ENCODE data around the gene COL16A1.
A peak's percentile ranks its signal among the peaks of the same experiment; 100 is the strongest.

Gene COL16A1

DNA sequence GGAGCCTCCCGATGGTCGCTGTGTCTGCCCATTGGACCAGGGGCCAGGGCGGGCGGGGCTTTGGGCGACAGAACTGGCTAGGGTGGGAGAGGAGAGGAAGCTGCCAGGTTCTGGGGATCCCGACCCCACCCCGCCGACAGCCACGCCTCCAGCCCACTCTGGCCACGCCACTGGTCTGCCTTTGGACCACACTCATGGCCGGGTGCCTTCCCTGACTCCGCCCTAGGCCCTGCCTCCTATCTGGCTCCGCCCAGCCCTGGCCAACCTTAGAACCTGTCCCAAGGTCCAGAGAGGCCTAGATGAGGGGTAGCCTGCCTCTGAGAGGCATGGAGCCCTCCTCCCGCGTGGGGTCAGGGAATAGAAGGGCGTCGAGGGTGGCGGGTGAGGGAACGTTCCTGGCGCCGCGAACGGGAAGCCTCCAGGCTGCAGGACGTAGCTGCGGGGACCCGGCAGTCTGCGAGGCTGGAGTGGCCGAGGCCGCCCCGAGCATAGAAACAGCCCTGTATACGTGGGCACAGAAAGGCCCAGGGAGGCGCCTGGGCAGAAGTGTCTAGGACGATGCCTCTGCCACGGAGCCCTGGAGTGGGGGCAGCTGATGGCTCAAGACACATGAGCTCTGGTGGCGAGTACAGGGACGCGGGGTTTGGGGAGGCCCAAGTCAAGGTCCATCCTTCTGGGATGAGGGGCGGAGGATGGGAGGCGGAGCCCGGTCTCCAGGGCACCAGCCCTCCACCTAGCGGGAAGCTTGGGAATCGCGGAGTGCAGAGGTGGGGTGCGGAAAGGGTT lies 11.5 kb upstream of the COL16A1 start:
- Histone ChIP-seq H3K27ac (ENCODE audit: low read length) (no peak overlapping the region), H3K36me3 (ENCODE audit: insufficient read depth, low read length) (no peaks in the 10 kb centered on the region), H3K79me2 (ENCODE audit: insufficient read depth, low read length) (no peaks in the 10 kb centered on the region), H3K4me2 (ENCODE audit: insufficient read depth, low read length) (no peak overlapping the region), H4K20me1 (ENCODE audit: insufficient read depth, low read length) (0 out of 2 replicates have a peak, but pooled peaks cover 3% of the 10 kb centered on the region), H3K4me3 (ENCODE audit: low read depth in 1 of 2, low read length in 2 of 2) (no peak overlapping the region), H3K9me3 (ENCODE audit: insufficient read depth, low read length, severe bottlenecking) (no peaks in the 10 kb centered on the region), H2AFZ (ENCODE audit: low read depth, low read length) (no peak overlapping the region), H3K27me3 (ENCODE audit: insufficient read depth, low read length, poor library complexity) (peaks cover 14% of the 10 kb centered on the region), H3K9ac (ENCODE audit: low read depth, low read length) (no peak overlapping the region), H3K4me1 (ENCODE audit: insufficient read depth, low read length) (no peaks in the 10 kb centered on the region)
- DNase-seq (peak; percentile 22), ATAC-seq (ENCODE audit: insufficient read depth, low read depth) (peak; percentile 44; the same call in 1 of the 3 replicates)
- TF ChIP-seq, protein P1, sequence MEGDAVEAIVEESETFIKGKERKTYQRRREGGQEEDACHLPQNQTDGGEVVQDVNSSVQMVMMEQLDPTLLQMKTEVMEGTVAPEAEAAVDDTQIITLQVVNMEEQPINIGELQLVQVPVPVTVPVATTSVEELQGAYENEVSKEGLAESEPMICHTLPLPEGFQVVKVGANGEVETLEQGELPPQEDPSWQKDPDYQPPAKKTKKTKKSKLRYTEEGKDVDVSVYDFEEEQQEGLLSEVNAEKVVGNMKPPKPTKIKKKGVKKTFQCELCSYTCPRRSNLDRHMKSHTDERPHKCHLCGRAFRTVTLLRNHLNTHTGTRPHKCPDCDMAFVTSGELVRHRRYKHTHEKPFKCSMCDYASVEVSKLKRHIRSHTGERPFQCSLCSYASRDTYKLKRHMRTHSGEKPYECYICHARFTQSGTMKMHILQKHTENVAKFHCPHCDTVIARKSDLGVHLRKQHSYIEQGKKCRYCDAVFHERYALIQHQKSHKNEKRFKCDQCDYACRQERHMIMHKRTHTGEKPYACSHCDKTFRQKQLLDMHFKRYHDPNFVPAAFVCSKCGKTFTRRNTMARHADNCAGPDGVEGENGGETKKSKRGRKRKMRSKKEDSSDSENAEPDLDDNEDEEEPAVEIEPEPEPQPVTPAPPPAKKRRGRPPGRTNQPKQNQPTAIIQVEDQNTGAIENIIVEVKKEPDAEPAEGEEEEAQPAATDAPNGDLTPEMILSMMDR (IDR thresholded peaks at IDR 0.05; ENCODE audit: borderline replicate concordance, extremely low read depth, low read length, poor library complexity, severe bottlenecking) = peak; percentile 63
- no peak for TF ChIP-seq EZH2 (IDR thresholded peaks at IDR 0.05; ENCODE audit: borderline replicate concordance, low read depth, low read length, severe bottlenecking)

DNA sequence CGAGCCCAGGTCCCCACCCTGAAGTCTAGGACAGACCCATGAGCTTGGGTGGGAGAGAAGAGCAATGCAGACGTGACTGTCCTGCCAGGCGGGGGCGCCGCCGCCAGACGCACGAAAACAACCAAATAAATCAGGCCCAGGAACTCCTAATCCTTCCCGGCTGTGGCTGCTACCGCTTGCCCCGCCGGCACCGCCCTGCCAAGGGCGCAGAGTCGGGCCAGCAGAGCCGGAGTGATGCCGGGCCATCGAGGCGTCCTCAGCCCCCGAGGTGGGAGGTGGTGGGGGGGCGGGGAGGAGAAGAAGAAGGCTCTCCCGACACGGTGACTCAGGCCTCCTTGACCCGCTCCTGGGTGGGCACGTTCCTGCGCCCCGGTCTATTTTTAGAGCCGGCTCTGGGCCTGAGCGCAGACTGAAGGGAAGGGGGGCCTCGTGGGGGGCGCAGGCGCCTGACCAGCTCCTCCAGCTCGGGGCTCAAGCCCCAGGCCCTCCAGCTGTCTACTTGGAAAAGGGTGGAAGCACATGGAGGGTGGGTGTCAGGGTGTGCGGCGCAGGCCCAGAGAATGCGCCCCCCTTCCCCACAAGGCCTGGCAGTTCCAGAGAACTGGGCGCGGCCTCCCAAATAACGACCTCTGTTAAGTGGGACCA lies 10.7 kb upstream of the COL16A1 start:
- Histone ChIP-seq H4K20me1 (ENCODE audit: insufficient read depth, low read length) (no peaks in the 10 kb centered on the region), H3K79me2 (ENCODE audit: insufficient read depth, low read length) (no peaks in the 10 kb centered on the region), H3K27me3 (ENCODE audit: insufficient read depth, low read length, poor library complexity) (peaks cover 14% of the 10 kb centered on the region), H2AFZ (ENCODE audit: low read depth, low read length) (no peak overlapping the region), H3K4me3 (ENCODE audit: low read depth in 1 of 2, low read length in 2 of 2) (no peak overlapping the region), H3K9ac (ENCODE audit: low read depth, low read length) (no peak overlapping the region), H3K4me1 (ENCODE audit: insufficient read depth, low read length) (no peaks in the 10 kb centered on the region), H3K27ac (ENCODE audit: low read length) (no peak overlapping the region), H3K36me3 (ENCODE audit: insufficient read depth, low read length) (no peaks in the 10 kb centered on the region), H3K4me2 (ENCODE audit: insufficient read depth, low read length) (no peak overlapping the region), H3K9me3 (ENCODE audit: insufficient read depth, low read length, severe bottlenecking) (no peaks in the 10 kb centered on the region)
- ATAC-seq (ENCODE audit: insufficient read depth, low read depth) (no peak), DNase-seq (no peak)
- no peak for TF ChIP-seq EZH2 (IDR thresholded peaks at IDR 0.05; ENCODE audit: borderline replicate concordance, low read depth, low read length, severe bottlenecking)
- TF ChIP-seq, protein P1 (IDR thresholded peaks at IDR 0.05; ENCODE audit: borderline replicate concordance, extremely low read depth, low read length, poor library complexity, severe bottlenecking) = peak; percentile 33

- Histone ChIP-seq H3K4me3 (ENCODE audit: low read depth in 1 of 2, low read length in 2 of 2) (no peak overlapping the region), H2AFZ (ENCODE audit: low read depth, low read length) (no peak overlapping the region), H3K9ac (ENCODE audit: low read depth, low read length) (no peak overlapping the region), H4K20me1 (ENCODE audit: insufficient read depth, low read length) (no peaks in the 10 kb centered on the region), H3K27ac (ENCODE audit: low read length) (no peak overlapping the region), H3K27me3 (ENCODE audit: insufficient read depth, low read length, poor library complexity) (peaks cover 14% of the 10 kb centered on the region), H3K4me2 (ENCODE audit: insufficient read depth, low read length) (no peak overlapping the region), H3K4me1 (ENCODE audit: insufficient read depth, low read length) (no peaks in the 10 kb centered on the region), H3K36me3 (ENCODE audit: insufficient read depth, low read length) (no peaks in the 10 kb centered on the region), H3K79me2 (ENCODE audit: insufficient read depth, low read length) (no peaks in the 10 kb centered on the region), H3K9me3 (ENCODE audit: insufficient read depth, low read length, severe bottlenecking) (no peaks in the 10 kb centered on the region)
- TF ChIP-seq EZH2 (IDR thresholded peaks at IDR 0.05; ENCODE audit: borderline replicate concordance, low read depth, low read length, severe bottlenecking) = no peak
- TF ChIP-seq, protein P1 (IDR thresholded peaks at IDR 0.05; ENCODE audit: borderline replicate concordance, extremely low read depth, low read length, poor library complexity, severe bottlenecking) = no peak
- ATAC-seq (ENCODE audit: insufficient read depth, low read depth) (no peak), DNase-seq (no peak)
Observed at GRCh38 chr1:31712630-31713029, 8.8 kb upstream of the COL16A1 start.
